Stimulated activated naive B cell treated with anti-CD40 and anti-IgM and Interleukin-4, amounts not matched to agents 10 μg/mL and 1 μg/mL and 100 μg/mL, for 72 hours (primary cell): ENCODE results near the gene IL10.
"Not testable (repeated sequence)": the region's sequence is repeated elsewhere in the genome, so short reads cannot be mapped to it uniquely, and the experiment has no call there.

Experiments used
- ATAC-seq, 2 donors: fragments of 150-1000 bp; cut with Tn5 transposase; replicated peaks; 2 replicates each; pipeline ENCODE4 v1.10.0; 2021; ENCODE audit warnings: moderate library complexity in 1 of 2
- DNase-seq: peaks from one replicate; pipeline ENCODE4 v3.0.0; 2021
- H3K27ac Mint-ChIP-seq: one replicate; pipeline ENCODE4 v1.8.0; 2022; ENCODE audit warnings: mild to moderate bottlenecking, mixed read lengths
- H3K27me3 Mint-ChIP-seq, 2 donors: one replicate each; pipeline ENCODE4 v1.8.0; 2022; ENCODE audit warnings: mixed read lengths in 2 of 2
- H3K36me3 Mint-ChIP-seq, 2 donors: one replicate each; pipeline ENCODE4 v1.8.0; 2022; ENCODE audit warnings: mixed read lengths in 2 of 2, mild to moderate bottlenecking in 1 of 2
- H3K4me1 Mint-ChIP-seq, 2 donors: one replicate each; pipeline ENCODE4 v1.8.0; 2022; ENCODE audit warnings: mixed read lengths in 2 of 2, mild to moderate bottlenecking in 1 of 2
- H3K4me3 Mint-ChIP-seq, 2 donors: one replicate each; pipeline ENCODE4 v1.8.0; 2022; ENCODE audit warnings: mild to moderate bottlenecking in 2 of 2, mixed read lengths in 2 of 2, moderate library complexity in 1 of 2
- H3K9me3 Mint-ChIP-seq, 2 donors: one replicate each; pipeline ENCODE4 v1.8.0; 2022; ENCODE audit warnings: mixed read lengths in 2 of 2, mild to moderate bottlenecking in 1 of 2

IL10 gene

GRCh38 chr1:206766251-206766856 is 5.9 kb downstream of the IL10 start:
- peak; percentile 63 for DNase-seq
- Mint-ChIP-seq H3K36me3 (no peaks in the 10 kb centered on the region), H3K27ac (peak overlapping the region; percentile 74), H3K9me3 (no peaks in the 10 kb centered on the region), H3K27me3 (peaks cover 0 to 8% of the 10 kb centered on the region in 2 donors), H3K4me1 (peaks cover 41 to 55% of the 10 kb centered on the region in 2 donors), H3K4me3 (no peak overlapping the region)
- peak; percentile 83 to 84 for ATAC-seq

- not testable (repeated sequence) for DNase-seq, H3K36me3 Mint-ChIP-seq, ATAC-seq, H3K9me3 Mint-ChIP-seq, H3K4me3 Mint-ChIP-seq, H3K27me3 Mint-ChIP-seq, H3K27ac Mint-ChIP-seq
- H3K4me1 Mint-ChIP-seq, result peaks cover 36 to 49% of the 10 kb centered on the region in 2 donors
These were observed 6.5 kb downstream of the IL10 start for GRCh38 chr1:206765771-206766170.

GRCh38 chr1:206762741-206763364 is 9.4 kb downstream of the IL10 start:
- H3K4me3 Mint-ChIP-seq, H3K27me3 Mint-ChIP-seq, ATAC-seq, H3K36me3 Mint-ChIP-seq, H3K9me3 Mint-ChIP-seq, DNase-seq: not testable (repeated sequence)
- Mint-ChIP-seq H3K4me1 (peaks cover 14 to 20% of the 10 kb centered on the region in 2 donors), H3K27ac (peak overlapping the region; percentile 62)

- H3K27me3 Mint-ChIP-seq, result peaks cover 0 to 8% of the 10 kb centered on the region in 2 donors
- H3K36me3 Mint-ChIP-seq, result no peaks in the 10 kb centered on the region
- H3K4me1 Mint-ChIP-seq, result peaks cover 4 to 11% of the 10 kb centered on the region in 2 donors
- no peaks in the 10 kb centered on the region for H3K9me3 Mint-ChIP-seq
- no peak overlapping the region for H3K4me3 Mint-ChIP-seq
- H3K27ac Mint-ChIP-seq, result no peak overlapping the region
- no peak for ATAC-seq
- DNase-seq, result no peak
These were observed 11.0 kb downstream of the IL10 start for GRCh38 chr1:206761159-206761768.

GRCh38 chr1:206760590-206760989 is 11.7 kb downstream of the IL10 start:
- no peaks in the 10 kb centered on the region for H3K36me3 Mint-ChIP-seq
- no peak overlapping the region for H3K4me3 Mint-ChIP-seq
- peaks cover 0 to 8% of the 10 kb centered on the region in 2 donors for H3K27me3 Mint-ChIP-seq
- H3K9me3 Mint-ChIP-seq, result no peaks in the 10 kb centered on the region
- DNase-seq (no peak), ATAC-seq (no peak)
- H3K27ac Mint-ChIP-seq, result no peak overlapping the region
- H3K4me1 Mint-ChIP-seq, result peaks cover 0 to 5% of the 10 kb centered on the region in 2 donors

- Mint-ChIP-seq H3K27me3 (no peaks in the 10 kb centered on the region), H3K4me1 (peaks cover 9 to 14% of the 10 kb centered on the region in 2 donors), H3K27ac (no peak overlapping the region), H3K9me3 (no peaks in the 10 kb centered on the region), H3K4me3 (no peak overlapping the region), H3K36me3 (no peaks in the 10 kb centered on the region)
- ATAC-seq, result peak; percentile 47 to 60
- DNase-seq, result no peak
These were observed 14.6 kb downstream of the IL10 start for GRCh38 chr1:206757524-206758266.

- no peak for ATAC-seq
- Mint-ChIP-seq H3K9me3 (no peaks in the 10 kb centered on the region), H3K36me3 (no peaks in the 10 kb centered on the region), H3K4me1 (peaks cover 12 to 20% of the 10 kb centered on the region in 2 donors), H3K27me3 (no peaks in the 10 kb centered on the region), H3K4me3 (no peak overlapping the region), H3K27ac (peak overlapping the region; percentile 33)
- DNase-seq, result no peak
These were observed 18.3 kb downstream of the IL10 start for GRCh38 chr1:206754011-206754410.

GRCh38 chr1:206753141-206753540 is 19.2 kb downstream of the IL10 start:
- Mint-ChIP-seq H3K9me3 (no peaks in the 10 kb centered on the region), H3K36me3 (no peaks in the 10 kb centered on the region), H3K4me1 (peaks cover 15 to 26% of the 10 kb centered on the region in 2 donors), H3K27ac (no peak overlapping the region), H3K4me3 (no peak overlapping the region), H3K27me3 (no peaks in the 10 kb centered on the region)
- ATAC-seq (peak in 1 of 2 donors; percentile 61), DNase-seq (no peak)

GRCh38 chr1:206752481-206752880 is 19.8 kb downstream of the IL10 start:
- H3K9me3 Mint-ChIP-seq, result no peaks in the 10 kb centered on the region
- H3K4me3 Mint-ChIP-seq, result no peak overlapping the region
- DNase-seq (no peak), ATAC-seq (no peak)
- peaks cover 15 to 27% of the 10 kb centered on the region in 2 donors for H3K4me1 Mint-ChIP-seq
- H3K36me3 Mint-ChIP-seq, result no peaks in the 10 kb centered on the region
- peak overlapping the region; percentile 79 for H3K27ac Mint-ChIP-seq
- no peaks in the 10 kb centered on the region for H3K27me3 Mint-ChIP-seq

- ATAC-seq (no peak), DNase-seq (no peak)
- H3K27ac Mint-ChIP-seq, result no peak overlapping the region
- no peaks in the 10 kb centered on the region for H3K27me3 Mint-ChIP-seq
- H3K9me3 Mint-ChIP-seq, result no peaks in the 10 kb centered on the region
- H3K4me1 Mint-ChIP-seq, result peaks cover 15 to 27% of the 10 kb centered on the region in 2 donors
- H3K4me3 Mint-ChIP-seq, result no peak overlapping the region
- H3K36me3 Mint-ChIP-seq, result no peaks in the 10 kb centered on the region
These were observed 20.4 kb downstream of the IL10 start for GRCh38 chr1:206751891-206752290.

- H3K9me3 Mint-ChIP-seq, result no peaks in the 10 kb centered on the region
- DNase-seq (no peak), ATAC-seq (no peak)
- H3K4me3 Mint-ChIP-seq, result no peak overlapping the region
- H3K27me3 Mint-ChIP-seq, result no peaks in the 10 kb centered on the region
- peaks cover 0 to 2% of the 10 kb centered on the region in 2 donors for H3K36me3 Mint-ChIP-seq
- H3K27ac Mint-ChIP-seq, result no peak overlapping the region
- peaks cover 15 to 31% of the 10 kb centered on the region in 2 donors for H3K4me1 Mint-ChIP-seq
These were observed 23.8 kb downstream of the IL10 start for GRCh38 chr1:206748348-206749030.

- H3K4me3 Mint-ChIP-seq, result no peak overlapping the region
- H3K9me3 Mint-ChIP-seq, result no peaks in the 10 kb centered on the region
- DNase-seq, result no peak
- peaks cover 0 to 2% of the 10 kb centered on the region in 2 donors for H3K36me3 Mint-ChIP-seq
- H3K27ac Mint-ChIP-seq, result peak overlapping the region; percentile 74
- no peak for ATAC-seq
- peaks cover 32 to 54% of the 10 kb centered on the region in 2 donors for H3K4me1 Mint-ChIP-seq
- no peaks in the 10 kb centered on the region for H3K27me3 Mint-ChIP-seq
These were observed 27.0 kb downstream of the IL10 start for GRCh38 chr1:206745301-206745700.

GRCh38 chr1:206744683-206745082 is 27.6 kb downstream of the IL10 start:
- Mint-ChIP-seq H3K4me3 (no peak overlapping the region), H3K9me3 (no peaks in the 10 kb centered on the region), H3K4me1 (peaks cover 35 to 59% of the 10 kb centered on the region in 2 donors), H3K36me3 (peaks cover 0 to 2% of the 10 kb centered on the region in 2 donors), H3K27ac (no peak overlapping the region), H3K27me3 (no peaks in the 10 kb centered on the region)
- DNase-seq (no peak), ATAC-seq (no peak)
